ENCODE results near the gene TLX2.

Gene TLX2

DNA sequence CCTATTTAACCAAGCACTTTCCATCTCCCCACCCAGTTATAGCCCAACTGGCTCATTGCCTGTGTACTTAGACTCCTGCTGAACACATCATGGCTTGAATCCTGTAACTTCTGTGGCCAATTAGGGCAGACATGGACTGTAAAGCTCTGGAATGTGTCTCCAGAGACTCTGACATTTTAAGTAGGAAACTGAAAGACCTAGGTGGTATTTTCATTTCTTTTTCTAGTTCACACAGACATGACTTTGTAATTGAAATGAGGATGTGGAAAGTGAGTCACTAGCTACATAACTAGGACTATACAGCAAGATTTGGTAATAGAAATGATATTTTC is 52.5 kb downstream of the TLX2 start:
- Mint-ChIP-seq H3K27me3 (peaks cover 4% of the 10 kb centered on the region), H3K4me1 (peaks cover 8% of the 10 kb centered on the region), H3K36me3 (no peaks in the 10 kb centered on the region), H3K27ac (peak overlapping the region; percentile 77), H3K4me3 (peak overlapping the region; percentile 31), H3K9me3 (no peaks in the 10 kb centered on the region)

Data from activated naive CD4-positive, alpha-beta T cell treated with anti-CD3 and anti-CD28 coated beads, Interleukin-2, amount 50 U/mL, for 24 hours (primary cell).